Fibroblast of lung (primary cell): ENCODE results near the gene RAB31. TPM values are rescaled to one million over a fixed set of nuclear protein-coding genes. Genes with fewer than 3 reads are reported as not detected.
"Not testable (repeated sequence)": the region's sequence is repeated elsewhere in the genome, so short reads cannot be mapped to it uniquely, and the experiment has no call there.

Experiments
- DNase-seq, 2 donors: peaks; one replicate each; pipeline versions ENCODE4 v3.0.0 to v3.0.0-alpha.2; 2010; ENCODE audit warnings: low read depth in 2 of 2
- H2AFZ ChIP-seq: 2 replicates; pipeline ENCODE4 v1.5.1; 2012; ENCODE audit warnings: low read length, control low read depth, inconsistent platforms
- H3K27ac ChIP-seq: 2 replicates; pipeline ENCODE4 v1.5.1; 2011; ENCODE audit warnings: low read length, control low read depth; ENCODE audit not compliant: insufficient read depth
- H3K27me3 ChIP-seq: 2 replicates; pipeline ENCODE4 v1.5.1; 2011; ENCODE audit warnings: mild to moderate bottlenecking, low read length; ENCODE audit not compliant: control insufficient read depth, insufficient read depth
- H3K36me3 ChIP-seq: 2 replicates; pipeline ENCODE4 v1.5.1; 2011; ENCODE audit warnings: low read length; ENCODE audit not compliant: control insufficient read depth, insufficient read depth
- H3K4me1 ChIP-seq: 2 replicates; pipeline ENCODE4 v1.5.1; 2011; ENCODE audit warnings: low read length; ENCODE audit not compliant: control insufficient read depth, insufficient read depth; ENCODE audit errors: extremely low read depth
- H3K4me2 ChIP-seq: 2 replicates; pipeline ENCODE4 v1.5.1; 2011; ENCODE audit warnings: low read length, control low read depth; ENCODE audit not compliant: insufficient read depth; ENCODE audit errors: extremely low read depth
- H3K4me3 ChIP-seq, 4 experiments: fragments of 200-600 bp in 1 of 4; sonication (generic) in 1 of 4; replicated peaks in 1 of 4; 2 replicates each; pipeline ENCODE4 v1.5.1; 2011 to 2016; ENCODE audit warnings: low read length in 4 of 4, low read depth in 3 of 4, mild to moderate bottlenecking in 3 of 4, control low read depth in 2 of 4, inconsistent platforms in 1 of 4, mixed read lengths in 1 of 4; ENCODE audit not compliant: insufficient read depth in 1 of 4; ENCODE audit errors: control extremely low read depth in 1 of 4
- H3K79me2 ChIP-seq: 2 replicates; pipeline ENCODE4 v1.5.1; 2012; ENCODE audit warnings: mild to moderate bottlenecking, low read length, inconsistent platforms; ENCODE audit not compliant: control insufficient read depth, insufficient read depth
- H3K9ac ChIP-seq: 2 replicates; pipeline ENCODE4 v1.5.1; 2011; ENCODE audit warnings: mild to moderate bottlenecking, low read length, control low read depth; ENCODE audit not compliant: insufficient read depth
- H3K9me3 ChIP-seq: 2 replicates; pipeline ENCODE4 v1.5.1; 2012; ENCODE audit warnings: low read depth, low read length; ENCODE audit not compliant: control insufficient read depth, insufficient read depth
- H4K20me1 ChIP-seq: 2 replicates; pipeline ENCODE4 v1.5.1; 2011; ENCODE audit warnings: low read length; ENCODE audit not compliant: control insufficient read depth, insufficient read depth; ENCODE audit errors: extremely low read depth
- CTCF ChIP-seq, 2 donors: IDR thresholded peaks in 1 of 2; conservative IDR thresholded peaks in 1 of 2; 1 replicate in 1 of 2; 2 replicates in 1 of 2; pipeline ENCODE4 v1.5.1; 2011 to 2012; ENCODE audit warnings: low read length in 2 of 2, control low read depth in 1 of 2, inconsistent platforms in 1 of 2, low read depth in 1 of 2, mild to moderate bottlenecking in 1 of 2
- EZH2 ChIP-seq: IDR thresholded peaks from 2 replicates; pipeline ENCODE4 v1.5.1; 2012; ENCODE audit warnings: low read length, control low read depth, mild to moderate bottlenecking; ENCODE audit errors: missing control alignments
- polyA plus RNA-seq, 2 donors: library from polyadenylated mRNA; depleted of rRNA in 1 of 2; stranded (reverse) in 1 of 2; unstranded in 1 of 2; fragments of >200 nt; gene quantifications; 2 replicates each; pipeline ENCODE4 v1.2.1, GENCODE V29; 2011 to 2012; ENCODE audit warnings: missing spikeins in 1 of 2
- total RNA-seq: library from RNA; depleted of rRNA; stranded (reverse); fragments of >200 nt; gene quantifications from 2 replicates; pipeline ENCODE4 v1.2.1, GENCODE V29; 2014

Gene RAB31
- total and polyA plus RNA-seq, 2 donors (not counting 1 experiment from before 2014, with no cell fraction given), result 29.6 to 47.1 TPM

DNA sequence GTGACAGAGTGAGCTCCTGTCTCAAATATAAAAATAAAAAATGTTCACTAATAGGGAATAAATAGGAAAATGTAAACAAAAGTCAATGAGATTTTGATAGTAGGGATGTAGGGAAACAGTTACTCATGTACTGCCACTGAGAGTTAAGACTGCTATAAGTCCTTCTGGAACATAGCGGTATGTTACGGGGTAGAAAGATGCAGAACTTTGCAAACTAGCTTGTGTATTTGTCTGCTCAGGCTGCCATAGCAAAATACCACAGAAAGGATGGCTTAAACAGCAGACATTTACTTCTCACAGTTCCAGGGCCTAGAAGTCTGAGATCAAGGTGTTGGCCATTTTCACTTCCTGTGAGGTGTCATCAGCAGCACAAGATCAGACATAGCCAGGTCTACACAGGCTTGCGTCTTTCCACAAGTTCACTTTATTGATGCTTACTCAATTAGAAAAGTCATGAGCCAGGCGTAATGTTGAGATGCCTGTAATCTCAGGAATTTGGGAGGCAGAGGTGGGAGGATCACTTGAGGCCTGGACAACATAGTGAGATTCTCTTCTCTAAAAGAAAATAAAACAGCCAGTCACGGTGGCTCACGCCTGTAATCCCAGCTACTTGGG lies 186.5 kb downstream of the RAB31 start:
- H3K4me1 ChIP-seq, result no peaks in the 10 kb centered on the region
- no peak for DNase-seq
- no peaks in the 10 kb centered on the region for H3K9me3 ChIP-seq
- TF ChIP-seq EZH2, result no peak
- TF ChIP-seq CTCF (conservative IDR thresholded peaks at IDR 0.05 in 1 of 2, IDR thresholded peaks at IDR 0.05 in 1 of 2; ENCODE audit: low read depth in 1 of 2, low read length in 2 of 2), result no peak
- H3K79me2 ChIP-seq, result no peaks in the 10 kb centered on the region
- no peaks in the 10 kb centered on the region for H4K20me1 ChIP-seq
- no peak overlapping the region for H3K4me3 ChIP-seq
- no peak overlapping the region for H3K4me2 ChIP-seq
- H3K27ac ChIP-seq, result no peak overlapping the region
- no peaks in the 10 kb centered on the region for H3K36me3 ChIP-seq
- no peaks in the 10 kb centered on the region for H3K27me3 ChIP-seq
- H3K9ac ChIP-seq, result no peak overlapping the region
- no peak overlapping the region for H2AFZ ChIP-seq

DNA sequence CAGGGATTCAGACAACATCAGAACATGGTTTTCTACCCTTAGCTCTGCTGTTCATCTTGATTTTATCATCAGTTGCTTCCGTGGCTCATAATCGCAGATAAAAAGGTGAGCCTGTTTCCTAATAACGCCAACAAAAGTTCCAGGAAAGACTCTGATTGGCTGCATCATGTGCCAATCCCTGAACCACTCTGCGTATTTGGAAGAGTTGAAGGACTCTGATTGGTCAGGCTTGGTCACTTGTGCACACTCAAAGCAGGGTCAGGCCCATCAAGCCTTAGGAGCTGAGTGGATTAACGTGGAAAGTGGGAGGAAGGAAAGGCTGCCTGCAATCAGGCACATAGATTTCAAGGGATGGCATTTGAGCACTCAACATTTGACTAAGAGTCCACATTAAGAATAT lies 189.0 kb downstream of the RAB31 start:
- Histone ChIP-seq H3K27ac (no peak overlapping the region), H2AFZ (no peak overlapping the region), H3K9ac (no peak overlapping the region), H3K4me1 (no peaks in the 10 kb centered on the region), H3K4me2 (no peak overlapping the region), H4K20me1 (no peaks in the 10 kb centered on the region), H3K4me3 (no peak overlapping the region), H3K9me3 (no peaks in the 10 kb centered on the region), H3K36me3 (no peaks in the 10 kb centered on the region), H3K79me2 (no peaks in the 10 kb centered on the region), H3K27me3 (no peaks in the 10 kb centered on the region)
- no peak for TF ChIP-seq CTCF (conservative IDR thresholded peaks at IDR 0.05 in 1 of 2, IDR thresholded peaks at IDR 0.05 in 1 of 2; ENCODE audit: low read depth in 1 of 2, low read length in 2 of 2)
- TF ChIP-seq EZH2, result no peak
- DNase-seq, result no peak

GRCh38 chr18:9897787-9898291 lies 189.7 kb downstream of the RAB31 start:
- H2AFZ ChIP-seq, H3K36me3 ChIP-seq, H3K27me3 ChIP-seq, H3K27ac ChIP-seq, H3K9ac ChIP-seq, H3K79me2 ChIP-seq, H3K4me2 ChIP-seq, DNase-seq, H3K9me3 ChIP-seq, H4K20me1 ChIP-seq, H3K4me1 ChIP-seq, H3K4me3 ChIP-seq: not testable (repeated sequence)
